Urinary bladder (tissue), 4 donors: ENCODE results near the gene PDGFRB. TPM values are rescaled to one million over a fixed set of nuclear protein-coding genes. Genes with fewer than 3 reads are reported as not detected.

Experiments
- DNase-seq: peaks from one replicate; pipeline ENCODE4 v3.0.0-alpha.2; 2015; ENCODE audit errors: extremely low spot score
- H3K27ac ChIP-seq: one replicate; pipeline ENCODE4 v1.5.1; 2013; ENCODE audit warnings: low read depth, mild to moderate bottlenecking, moderate library complexity
- H3K36me3 ChIP-seq: one replicate; pipeline ENCODE4 v1.6.1; 2013; ENCODE audit warnings: mild to moderate bottlenecking, moderate library complexity; ENCODE audit not compliant: insufficient read depth
- H3K4me1 ChIP-seq: one replicate; pipeline ENCODE4 v1.6.1; 2013; ENCODE audit warnings: mild to moderate bottlenecking, moderate library complexity; ENCODE audit not compliant: insufficient read depth
- H3K4me3 ChIP-seq: one replicate; pipeline ENCODE4 v1.5.1; 2013; ENCODE audit warnings: low read depth, low read length
- WGBS: extraction: QIAGEN DNeasy Blood & Tissue Kit; methylation state at CpG from one replicate; pipeline ENCODE4 v1.1.7; 2013; 5-methylcytosine and 5-hydroxymethylcytosine counted together
- polyA plus RNA-seq: library from polyadenylated mRNA; stranded (reverse); fragments of 200-250 nt; gene quantifications from one replicate; pipeline ENCODE4 v1.2.3, GENCODE V29; 2013
- total RNA-seq: library from RNA; depleted of rRNA; stranded (reverse); fragments of >200 nt; gene quantifications from one replicate; pipeline ENCODE4 v1.2.3, GENCODE V29; 2014
- donor health status: healthy with polysubstance abuse.
- donor health status: healthy.

Gene PDGFRB
- total and polyA plus RNA-seq, 2 donors, result 79.4 to 112 TPM

DNA sequence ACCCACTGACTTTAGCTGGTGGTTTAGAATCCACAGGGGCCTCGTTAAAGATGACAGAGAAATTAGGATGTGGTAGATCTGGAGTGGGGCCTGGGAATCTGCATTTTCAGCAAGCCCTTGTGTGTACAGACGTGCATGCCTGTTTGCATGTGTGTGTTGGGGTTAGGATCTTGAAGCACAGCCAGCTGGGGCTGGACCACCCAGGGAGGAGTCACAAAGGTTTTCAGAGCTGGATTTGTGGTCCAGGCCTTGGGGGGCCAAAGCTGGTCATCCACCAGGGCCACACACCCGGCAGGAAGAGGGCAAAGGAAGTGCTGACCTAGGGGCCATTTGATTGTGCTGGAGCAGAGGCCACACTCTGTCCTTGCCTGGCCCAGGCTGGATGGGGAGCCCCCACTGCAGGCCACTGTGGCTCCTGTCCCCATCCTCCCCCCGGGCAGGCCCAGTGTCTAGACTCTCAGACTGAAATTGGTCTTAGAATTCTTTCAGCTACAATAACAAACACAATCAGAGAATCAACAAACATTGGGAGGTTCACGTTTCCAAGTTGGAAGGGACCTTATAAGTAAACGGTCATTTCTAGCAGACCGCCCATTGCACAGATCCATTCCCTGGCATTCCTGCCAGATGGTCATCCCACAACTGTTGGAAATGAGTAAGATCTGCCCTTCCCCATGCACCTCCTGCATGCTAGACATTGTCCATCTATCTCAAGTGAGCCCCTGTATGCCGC, 21.3 kb upstream of the PDGFRB start:
- Histone ChIP-seq H3K4me1 (no peaks in the 10 kb centered on the region), H3K36me3 (no peaks in the 10 kb centered on the region), H3K4me3 (no peak overlapping the region), H3K27ac (no peak overlapping the region)
- WGBS, result 67% methylated on average over 8 of the region's 8 CpGs
- no peak for DNase-seq

DNA sequence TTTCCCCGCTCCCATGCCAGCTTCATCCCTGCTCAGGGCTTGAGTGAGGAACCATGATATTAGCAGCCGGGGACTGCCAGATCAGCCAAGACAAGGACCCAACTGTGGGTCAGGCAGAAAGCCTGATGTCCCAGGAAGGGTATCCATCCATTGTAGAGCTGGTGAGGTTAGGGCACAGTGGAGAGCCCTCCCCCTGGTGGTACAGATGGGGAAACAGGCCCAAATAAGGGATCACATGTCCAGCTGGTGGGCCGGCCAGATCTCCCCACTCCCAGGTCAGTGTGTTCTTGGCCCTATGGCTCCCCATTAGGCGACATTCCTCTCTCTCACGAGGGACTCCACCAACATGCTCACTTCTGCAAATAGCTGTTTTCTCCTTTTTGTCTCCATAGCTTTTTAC, 19.9 kb upstream of the PDGFRB start:
- Histone ChIP-seq H3K36me3 (no peaks in the 10 kb centered on the region), H3K27ac (no peak overlapping the region), H3K4me1 (no peaks in the 10 kb centered on the region), H3K4me3 (no peak overlapping the region)
- no peak for DNase-seq
- WGBS, result 81% methylated on average over 5 of the region's 5 CpGs

DNA sequence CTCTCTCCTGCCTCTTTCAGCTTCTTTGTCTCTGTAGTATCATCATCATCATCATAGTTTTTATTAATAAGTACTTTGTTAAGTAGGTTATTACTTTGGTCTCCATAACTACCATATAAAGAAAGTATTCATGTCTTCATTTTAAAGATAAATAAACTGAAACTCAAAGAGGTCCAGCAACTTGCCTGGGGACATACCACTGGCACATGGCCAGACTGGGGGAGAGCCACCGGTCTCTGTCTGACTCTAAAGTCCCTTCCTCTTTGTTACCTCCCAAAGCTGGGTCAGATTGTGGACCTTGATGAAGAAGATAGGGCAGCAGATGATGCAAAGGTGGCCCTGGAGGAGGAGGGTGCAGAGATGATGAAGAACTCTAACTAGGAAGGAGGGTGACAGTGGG, 19.4 kb upstream of the PDGFRB start:
- no peak overlapping the region for H3K4me3 ChIP-seq
- H3K36me3 ChIP-seq, result no peaks in the 10 kb centered on the region
- no peak for DNase-seq
- no peaks in the 10 kb centered on the region for H3K4me1 ChIP-seq
- no peak overlapping the region for H3K27ac ChIP-seq
- 42% methylated on average over 1 of the region's 1 CpG for WGBS

DNA sequence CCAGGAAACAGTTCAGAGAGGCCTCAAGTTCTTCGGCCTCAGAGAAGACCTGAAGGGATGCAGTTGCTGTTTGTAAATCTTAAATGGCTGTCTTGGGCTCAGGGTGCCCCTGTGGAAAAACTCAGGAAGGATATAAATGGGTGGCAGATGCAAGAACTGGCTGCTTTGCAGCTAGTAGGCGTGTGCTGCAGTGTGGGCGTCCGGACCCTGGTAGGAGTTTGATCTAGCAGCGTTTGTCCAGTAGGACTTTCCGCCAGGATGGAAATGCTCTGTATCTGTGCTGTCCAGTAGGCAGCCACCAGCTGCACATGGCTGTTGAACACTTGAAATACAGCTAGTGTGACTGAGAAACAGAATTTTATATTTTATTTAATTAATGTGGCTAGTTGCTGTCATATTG, 18.6 kb upstream of the PDGFRB start:
- no peak for DNase-seq
- H3K4me1 ChIP-seq, result no peaks in the 10 kb centered on the region
- no peaks in the 10 kb centered on the region for H3K36me3 ChIP-seq
- no peak overlapping the region for H3K4me3 ChIP-seq
- H3K27ac ChIP-seq, result no peak overlapping the region
- WGBS, result 80% methylated on average over 6 of the region's 6 CpGs

DNA sequence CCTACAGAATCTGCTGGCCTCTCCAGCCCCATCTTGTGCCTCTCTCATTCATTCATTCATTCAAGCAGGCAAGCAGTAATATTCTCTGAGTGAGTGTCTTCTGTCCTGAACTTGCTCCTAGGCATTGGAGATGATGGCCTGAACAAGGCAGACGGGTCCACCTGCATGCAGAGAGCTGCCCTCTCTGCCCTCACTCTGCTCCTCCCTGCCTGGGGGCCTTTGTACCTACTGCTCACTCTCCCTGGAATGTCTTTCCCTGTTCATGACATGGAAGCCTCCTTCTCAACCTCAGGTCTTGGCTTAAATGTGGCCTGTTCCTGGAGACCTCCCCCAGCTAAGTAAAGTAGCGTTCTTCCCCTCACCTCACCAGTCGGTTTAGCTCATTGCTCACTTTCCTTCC, 17.5 kb upstream of the PDGFRB start:
- H3K4me1 ChIP-seq, result no peaks in the 10 kb centered on the region
- DNase-seq, result no peak
- no peak overlapping the region for H3K4me3 ChIP-seq
- no peaks in the 10 kb centered on the region for H3K36me3 ChIP-seq
- 92% methylated on average over 3 of the region's 3 CpGs for WGBS
- H3K27ac ChIP-seq, result no peak overlapping the region

DNA sequence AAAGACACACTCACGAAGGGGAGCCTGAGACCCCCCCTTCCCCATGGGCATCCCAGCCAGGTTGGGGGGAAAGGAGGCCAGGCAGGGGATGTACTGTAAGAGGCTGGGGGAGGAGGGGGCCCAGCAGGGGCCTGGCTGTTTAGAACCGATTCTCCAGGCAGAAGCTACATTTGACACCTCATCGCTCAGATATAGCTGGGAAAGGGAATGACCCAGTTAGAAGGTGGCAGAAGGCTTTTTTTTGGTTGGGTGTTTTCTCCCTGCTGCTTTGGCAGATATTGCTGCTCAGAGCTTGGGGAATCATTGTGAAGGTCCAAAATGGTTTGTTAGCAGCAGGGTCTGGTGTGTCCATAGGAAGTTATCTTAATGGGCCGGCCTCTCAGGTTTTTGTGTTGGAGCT, 16.9 kb upstream of the PDGFRB start:
- 84% methylated on average over 4 of the region's 4 CpGs for WGBS

DNA sequence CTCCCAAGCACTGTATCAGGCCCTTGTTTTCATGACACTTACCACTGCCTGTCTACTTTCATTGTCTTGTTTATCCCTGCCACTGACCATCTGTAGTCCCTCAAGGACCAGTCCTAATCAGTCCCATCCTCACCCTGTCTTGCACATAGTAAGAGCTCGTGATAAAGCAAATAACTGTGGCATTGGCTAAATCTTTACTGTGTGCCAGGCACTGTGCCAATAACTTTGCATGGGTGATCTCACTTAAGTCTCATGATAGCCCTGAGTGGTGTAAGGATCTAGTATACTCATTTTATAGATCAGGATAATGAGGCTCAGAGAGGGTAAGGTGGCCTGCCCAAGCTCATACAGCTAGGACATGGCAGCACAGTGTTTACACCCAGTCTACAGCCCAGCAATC, 16.5 kb upstream of the PDGFRB start:
- H3K27ac ChIP-seq, result no peak overlapping the region
- WGBS, result 68% methylated on average over 1 of the region's 1 CpG
- H3K4me3 ChIP-seq, result no peak overlapping the region
- no peaks in the 10 kb centered on the region for H3K36me3 ChIP-seq
- no peaks in the 10 kb centered on the region for H3K4me1 ChIP-seq
- no peak for DNase-seq

More for the DNA sequence above, 16.9 kb upstream of the PDGFRB start:
- no peak for DNase-seq
- no peaks in the 10 kb centered on the region for H3K36me3 ChIP-seq
- H3K27ac ChIP-seq, result no peak overlapping the region
- no peaks in the 10 kb centered on the region for H3K4me1 ChIP-seq
- no peak overlapping the region for H3K4me3 ChIP-seq

DNA sequence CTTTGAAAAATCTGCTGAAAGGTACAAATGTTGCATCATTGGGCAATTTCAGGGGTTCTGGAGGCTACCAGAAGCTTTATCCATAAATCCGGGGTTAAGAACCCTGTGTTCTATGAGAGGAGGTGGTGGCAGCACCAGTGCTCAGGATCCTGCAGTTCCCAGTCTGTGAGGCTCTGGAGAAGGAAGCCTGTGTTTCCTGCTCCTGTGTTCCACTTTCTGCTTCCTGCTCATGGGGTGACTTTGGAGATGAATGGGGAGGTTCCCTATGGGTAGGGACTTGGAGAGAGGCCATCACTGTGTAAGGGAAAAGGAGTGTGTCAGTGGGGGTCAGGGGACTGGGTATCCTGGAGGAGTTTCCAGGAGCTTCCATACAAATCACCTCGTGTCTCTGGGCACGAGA, 13.2 kb upstream of the PDGFRB start:
- no peak overlapping the region for H3K4me3 ChIP-seq
- H3K4me1 ChIP-seq, result no peaks in the 10 kb centered on the region
- H3K36me3 ChIP-seq, result no peaks in the 10 kb centered on the region
- DNase-seq, result no peak
- WGBS, result 44% methylated on average over 3 of the region's 3 CpGs
- H3K27ac ChIP-seq, result no peak overlapping the region

DNA sequence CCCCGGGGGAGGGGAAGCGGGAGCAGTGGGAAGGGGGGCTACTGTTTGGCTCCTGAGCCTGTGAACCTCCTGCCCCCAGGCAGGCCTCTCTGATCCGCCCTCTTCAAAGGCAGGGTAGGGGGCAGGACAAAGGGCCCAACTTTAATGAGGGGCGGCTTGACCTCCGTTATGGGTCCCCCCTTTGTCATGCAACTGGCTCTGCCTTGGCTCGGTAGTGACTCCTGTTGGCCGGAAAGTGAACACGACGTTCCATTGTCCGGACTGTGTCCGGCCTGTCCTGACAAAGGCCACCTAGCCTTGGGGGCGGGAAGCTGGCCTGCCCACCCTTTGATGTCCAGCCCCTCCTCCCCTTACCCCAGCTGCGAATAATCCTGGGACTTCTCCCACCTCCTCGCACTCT, 12.3 kb upstream of the PDGFRB start:
- Histone ChIP-seq H3K4me3 (no peak overlapping the region), H3K36me3 (no peaks in the 10 kb centered on the region), H3K27ac (no peak overlapping the region), H3K4me1 (no peaks in the 10 kb centered on the region)
- 86% methylated on average over 14 of the region's 14 CpGs for WGBS
- no peak for DNase-seq

DNA sequence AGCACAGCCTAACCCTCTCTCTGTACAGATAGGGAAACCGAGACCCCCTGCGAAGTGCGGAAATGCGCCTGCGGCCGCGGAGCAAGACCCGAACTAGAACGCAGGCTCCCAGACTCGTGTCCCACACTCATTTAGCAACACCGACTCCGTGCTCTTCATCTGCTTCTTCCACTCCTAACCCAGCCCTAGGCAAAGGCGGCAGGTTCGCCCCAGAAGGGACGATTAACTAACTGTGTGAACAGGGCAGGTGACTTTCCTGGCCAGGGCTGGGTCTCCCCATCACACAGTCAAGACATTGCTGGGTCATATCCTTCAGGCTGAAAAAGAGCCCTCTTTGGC, 11.8 kb upstream of the PDGFRB start:
- DNase-seq, result no peak
- Histone ChIP-seq H3K4me1 (no peaks in the 10 kb centered on the region), H3K4me3 (no peak overlapping the region), H3K36me3 (no peaks in the 10 kb centered on the region), H3K27ac (no peak overlapping the region)
- 78% methylated on average over 15 of the region's 15 CpGs for WGBS

DNA sequence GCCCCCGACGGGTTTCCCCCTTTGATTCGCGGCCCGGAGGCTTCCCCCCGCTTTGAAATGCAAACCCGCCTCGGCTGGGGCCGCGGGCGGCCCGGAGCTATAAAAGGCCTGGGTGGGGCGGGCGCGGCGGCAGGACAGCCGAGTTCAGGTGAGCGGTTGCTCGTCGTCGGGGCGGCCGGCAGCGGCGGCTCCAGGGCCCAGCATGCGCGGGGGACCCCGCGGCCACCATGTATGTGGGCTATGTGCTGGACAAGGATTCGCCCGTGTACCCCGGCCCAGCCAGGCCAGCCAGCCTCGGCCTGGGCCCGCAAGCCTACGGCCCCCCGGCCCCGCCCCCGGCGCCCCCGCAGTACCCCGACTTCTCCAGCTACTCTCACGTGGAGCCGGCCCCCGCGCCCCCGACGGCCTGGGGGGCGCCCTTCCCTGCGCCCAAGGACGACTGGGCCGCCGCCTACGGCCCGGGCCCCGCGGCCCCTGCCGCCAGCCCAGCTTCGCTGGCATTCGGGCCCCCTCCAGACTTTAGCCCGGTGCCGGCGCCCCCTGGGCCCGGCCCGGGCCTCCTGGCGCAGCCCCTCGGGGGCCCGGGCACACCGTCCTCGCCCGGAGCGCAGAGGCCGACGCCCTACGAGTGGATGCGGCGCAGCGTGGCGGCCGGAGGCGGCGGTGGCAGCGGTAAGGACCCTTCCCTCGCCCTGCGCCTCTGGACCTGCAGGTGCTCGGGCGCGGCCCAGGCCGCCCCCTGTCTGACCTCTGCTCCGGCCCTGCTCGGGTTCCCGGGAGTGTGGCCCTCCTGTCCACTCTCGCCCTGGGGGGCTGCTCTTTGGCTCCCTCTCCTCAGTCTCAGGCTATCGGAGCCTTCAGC, 11.2 kb upstream of the PDGFRB start, which contains the start of gene CDX1:
TSS of gene CDX1 (plus strand) at position 129 of the 862 bp plus-strand sequence. CDS start at position 228, 99 bp downstream.
- H3K27ac ChIP-seq, result no peak within 1 kb of the TSS
- no peak within 1 kb of the TSS for H3K4me3 ChIP-seq
- 51% methylated on average over 93 of the region's 93 CpGs for WGBS

DNA sequence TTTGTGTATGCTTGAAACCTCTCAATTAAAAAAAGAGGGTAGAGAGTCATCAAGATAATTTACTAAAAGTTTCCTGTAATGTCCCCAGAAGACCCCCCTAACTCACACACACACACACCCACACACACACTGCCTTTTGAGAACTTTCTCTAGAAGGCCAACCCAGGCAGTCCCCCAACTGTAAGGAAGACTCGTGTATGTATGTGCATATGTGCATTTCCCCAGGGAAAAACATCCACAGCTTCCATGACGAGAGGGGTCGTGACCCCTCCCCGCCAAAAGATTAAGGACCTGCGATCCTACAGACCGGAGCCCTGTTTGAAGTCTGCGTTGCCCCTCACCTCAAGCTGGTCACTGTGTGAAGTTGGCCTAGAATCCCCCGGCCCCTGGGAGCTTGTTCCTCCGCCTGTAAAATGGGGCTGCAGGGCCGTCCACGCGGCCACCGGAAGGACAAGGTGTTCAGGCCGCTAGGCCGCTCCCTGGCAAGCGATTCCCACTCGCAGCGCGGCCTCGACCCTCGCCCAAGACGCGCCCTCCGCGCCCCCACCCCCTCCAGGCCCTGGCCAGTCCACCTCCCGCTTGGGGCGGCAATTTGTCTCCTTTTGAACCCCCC, 10.5 kb upstream of the PDGFRB start:
- H3K4me1 ChIP-seq, result no peaks in the 10 kb centered on the region
- 84% methylated on average over 27 of the region's 27 CpGs for WGBS
- no peak overlapping the region for H3K27ac ChIP-seq
- H3K36me3 ChIP-seq, result no peaks in the 10 kb centered on the region
- DNase-seq, result no peak
- H3K4me3 ChIP-seq, result no peak overlapping the region

More for the DNA sequence above, 11.2 kb upstream of the PDGFRB start, which contains the start of gene CDX1:
- Histone ChIP-seq H3K4me1 (no peaks in the 10 kb centered on the region), H3K36me3 (no peaks in the 10 kb centered on the region)
- no peak for DNase-seq

DNA sequence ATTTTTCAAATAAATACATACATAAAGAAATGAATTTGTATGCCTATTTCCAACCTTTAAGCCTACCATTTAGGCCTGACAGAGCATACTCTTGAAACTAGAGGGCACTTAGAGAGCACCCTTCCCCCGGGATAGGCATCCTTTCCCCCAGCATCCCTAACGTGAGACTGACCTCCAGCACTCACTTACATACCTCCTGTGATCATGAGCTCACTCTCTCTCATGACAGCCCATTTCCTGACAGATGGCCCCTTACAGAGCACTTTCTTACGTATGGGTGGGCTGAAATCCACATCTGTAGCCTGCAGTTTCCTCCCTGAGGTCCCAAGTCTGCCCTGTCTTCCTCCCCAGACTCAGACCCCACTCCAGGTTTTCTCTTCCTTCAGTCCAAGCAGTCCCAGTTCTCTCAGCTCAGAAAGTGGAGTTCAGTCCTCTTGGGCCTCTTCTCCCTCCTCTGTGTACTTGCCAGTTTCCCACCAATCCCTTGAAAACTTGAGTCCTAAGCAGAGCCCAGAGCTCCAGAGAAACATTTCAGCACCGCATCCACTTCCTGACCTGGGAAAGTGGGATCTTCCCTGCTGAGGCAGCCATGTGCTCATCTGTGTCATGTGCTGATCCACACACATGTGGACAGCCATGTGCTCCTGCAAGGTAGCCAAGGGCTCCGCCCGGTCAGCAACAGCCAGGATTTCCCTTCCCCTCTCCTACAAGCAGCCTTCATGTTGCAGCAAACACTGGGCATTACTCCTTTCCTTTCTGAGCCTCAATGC, 8.8 kb upstream of the PDGFRB start:
- DNase-seq, result no peak
- WGBS, result 52% methylated on average over 6 of the region's 6 CpGs
- Histone ChIP-seq H3K36me3 (no peaks in the 10 kb centered on the region), H3K4me1 (no peaks in the 10 kb centered on the region), H3K27ac (peak overlapping the region; percentile 0), H3K4me3 (no peak overlapping the region)
